Keratinocyte (primary cell): ENCODE data around the gene SPTBN1. TPM values are rescaled to one million over a fixed set of nuclear protein-coding genes. Genes with fewer than 3 reads are reported as not detected.

Experiments
- DNase-seq: peaks from one replicate; pipeline ENCODE4 v3.0.0-alpha.2; 2011; ENCODE audit warnings: low read depth, missing footprints, low spot score
- FAIRE-seq: peaks from 2 replicates; lab custom pipeline; 2011; peaks lifted over from hg19 to GRCh38; lab: Jason Lieb, UNC
- H2AFZ ChIP-seq: 2 replicates; pipeline ENCODE4 v1.6.0; 2012; ENCODE audit warnings: low read length, control low read depth, inconsistent platforms; ENCODE audit not compliant: control insufficient read depth
- H3K27ac ChIP-seq: 2 replicates; pipeline ENCODE4 v1.5.1; 2011; ENCODE audit warnings: low read length; ENCODE audit not compliant: control insufficient read depth, insufficient read depth
- H3K27me3 ChIP-seq: 3 replicates; pipeline ENCODE4 v1.6.0; 2011; ENCODE audit warnings: low read length; ENCODE audit not compliant: control insufficient read depth, insufficient read depth; ENCODE audit errors: extremely low read depth
- H3K36me3 ChIP-seq, 2 experiments: 2 replicates in 1 of 2; 3 replicates in 1 of 2; pipeline ENCODE4 v1.5.1; 2011; ENCODE audit warnings: low read length in 2 of 2, mild to moderate bottlenecking in 1 of 2; ENCODE audit not compliant: control insufficient read depth in 2 of 2, insufficient read depth in 2 of 2; ENCODE audit errors: extremely low read depth in 1 of 2
- H3K4me1 ChIP-seq: 3 replicates; pipeline ENCODE4 v1.5.1; 2011; ENCODE audit warnings: low read length; ENCODE audit not compliant: control insufficient read depth, insufficient read depth; ENCODE audit errors: extremely low read depth
- H3K4me2 ChIP-seq: 3 replicates; pipeline ENCODE4 v1.6.0; 2011; ENCODE audit warnings: low read depth, low read length; ENCODE audit not compliant: control insufficient read depth, insufficient read depth; ENCODE audit errors: extremely low read depth
- H3K4me3 ChIP-seq, 3 experiments: fragments of 200-600 bp in 1 of 3; sonication (generic) in 1 of 3; 2 replicates in 2 of 3; 3 replicates in 1 of 3; pipeline ENCODE4 v1.5.1; 2011 to 2016; ENCODE audit warnings: low read length in 3 of 3, mild to moderate bottlenecking in 3 of 3, control low read depth in 2 of 3, inconsistent platforms in 1 of 3, low read depth in 1 of 3, mixed read lengths in 1 of 3, mixed run types in 1 of 3, moderate library complexity in 1 of 3; ENCODE audit not compliant: control insufficient read depth in 2 of 3, insufficient read depth in 2 of 3; ENCODE audit errors: extremely low read depth in 1 of 3
- H3K79me2 ChIP-seq: 2 replicates; pipeline ENCODE4 v1.6.0; 2012; ENCODE audit warnings: low read length; ENCODE audit not compliant: control insufficient read depth, insufficient read depth
- H3K9ac ChIP-seq: 3 replicates; pipeline ENCODE4 v1.6.0; 2011; ENCODE audit warnings: low read length; ENCODE audit not compliant: control insufficient read depth, insufficient read depth; ENCODE audit errors: extremely low read depth
- H3K9me1 ChIP-seq: 3 replicates; pipeline ENCODE4 v1.6.0; 2011; ENCODE audit warnings: low read length; ENCODE audit not compliant: control insufficient read depth, insufficient read depth; ENCODE audit errors: extremely low read depth
- H3K9me3 ChIP-seq: 2 replicates; pipeline ENCODE4 v1.5.1; 2012; ENCODE audit warnings: low read depth, low read length; ENCODE audit not compliant: control insufficient read depth
- H4K20me1 ChIP-seq: 3 replicates; pipeline ENCODE4 v1.6.0; 2011; ENCODE audit warnings: low read length; ENCODE audit not compliant: control insufficient read depth, insufficient read depth; ENCODE audit errors: extremely low read depth
- CTCF ChIP-seq, 3 experiments: IDR thresholded peaks in 1 of 3; conservative IDR thresholded peaks in 1 of 3; optimal IDR thresholded peaks in 1 of 3; 2 replicates in 2 of 3; 3 replicates in 1 of 3; pipeline versions ENCODE3 to v1.5.1; 2011; ENCODE audit warnings: low read length in 3 of 3, mild to moderate bottlenecking in 3 of 3, moderate library complexity in 2 of 3, control low read depth in 1 of 3, inconsistent platforms in 1 of 3; ENCODE audit not compliant: insufficient read depth in 2 of 3; ENCODE audit errors: extremely low read depth in 1 of 3
- EZH2 ChIP-seq: IDR thresholded peaks from one replicate; pipeline ENCODE4 v1.6.1; 2012; ENCODE audit warnings: inconsistent platforms, mild to moderate bottlenecking, low read length, moderate library complexity
- dilution Hi-C: fragments of 300-500 bp; cut with MboI; formaldehyde crosslinking; loops from one replicate; pipeline ENCODE4 v1.7.0; 2020; ENCODE audit warnings: low sequenced_read_pairs; ENCODE audit not compliant: extremely low pct_ligation_motif_present
- polyA plus RNA-seq, 5 experiments: library from polyadenylated mRNA; depleted of rRNA in 3 of 5; stranded (reverse) in 3 of 5; stranded (forward) in 1 of 5; unstranded in 1 of 5; fragments of >200 nt; gene quantifications; 1 replicate in 1 of 5; 2 replicates in 3 of 5; 3 replicates in 1 of 5; pipeline versions ENCODE4 v1.2.1 to v1.2.3, GENCODE V29; 2011 to 2012; ENCODE audit warnings: missing spikeins in 2 of 5, low read depth in 1 of 5, low replicate concordance in 1 of 5

The SPTBN1 gene
- polyA plus RNA-seq, 1 donor (not counting 4 experiments of a cell fraction or from before 2014, with no cell fraction given) = 40.0 TPM

- no peak for DNase-seq
- Histone ChIP-seq H3K27me3 (no peaks in the 10 kb centered on the region), H3K36me3 (peaks cover 0 to 5% of the 10 kb centered on the region in 2 experiments), H3K9ac (no peak overlapping the region), H2AFZ (no peak overlapping the region), H3K27ac (no peak overlapping the region), H3K4me2 (no peak overlapping the region), H3K79me2 (no peaks in the 10 kb centered on the region), H3K9me3 (no peaks in the 10 kb centered on the region), H3K4me3 (no peak overlapping the region), H3K4me1 (peaks cover 38% of the 10 kb centered on the region), H3K9me1 (no peaks in the 10 kb centered on the region), H4K20me1 (no peaks in the 10 kb centered on the region)
- dilution Hi-C loops = no loop called here
- no peak for FAIRE-seq
- TF ChIP-seq CTCF (optimal IDR thresholded peaks at IDR 0.05 in 1 of 3, IDR thresholded peaks at IDR 0.05 in 1 of 3, conservative IDR thresholded peaks at IDR 0.05 in 1 of 3; ENCODE audit: extremely low read depth in 1 of 3, insufficient read depth in 2 of 3, low read length in 3 of 3) = no peak
- TF ChIP-seq EZH2 = no peak
Measured at GRCh38 chr2:54529935-54530334, 73.8 kb downstream of the SPTBN1 start.

DNA sequence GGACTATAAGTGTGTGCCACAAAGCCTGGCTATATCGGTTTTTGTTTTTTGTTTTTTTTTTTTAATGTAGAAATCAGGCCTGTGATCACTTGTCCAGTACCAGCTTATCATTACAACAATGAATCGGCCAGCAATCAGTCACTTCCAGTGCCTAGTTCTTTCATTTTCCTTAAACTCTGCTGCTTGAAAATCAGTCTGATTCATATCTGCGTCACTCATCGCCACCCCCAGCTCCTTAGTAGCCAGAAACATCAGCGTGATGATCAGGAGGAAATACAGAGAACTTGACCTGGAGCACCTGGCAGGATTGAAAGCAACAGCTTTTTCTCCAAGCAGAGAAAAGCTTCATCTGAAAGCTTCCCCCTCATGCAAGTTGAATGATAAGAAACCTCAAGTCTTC lies 75.4 kb downstream of the SPTBN1 start:
- Histone ChIP-seq H3K36me3 (peaks cover 0 to 3% of the 10 kb centered on the region in 2 experiments), H4K20me1 (no peaks in the 10 kb centered on the region), H2AFZ (no peak overlapping the region), H3K27me3 (no peaks in the 10 kb centered on the region), H3K4me2 (peak overlapping the region; percentile 74), H3K79me2 (no peaks in the 10 kb centered on the region), H3K9me3 (no peaks in the 10 kb centered on the region), H3K9me1 (no peaks in the 10 kb centered on the region), H3K9ac (peak overlapping the region; percentile 53), H3K4me3 (no peak overlapping the region), H3K4me1 (peaks cover 37% of the 10 kb centered on the region), H3K27ac (peak overlapping the region; percentile 97)
- TF ChIP-seq CTCF (optimal IDR thresholded peaks at IDR 0.05 in 1 of 3, IDR thresholded peaks at IDR 0.05 in 1 of 3, conservative IDR thresholded peaks at IDR 0.05 in 1 of 3; ENCODE audit: extremely low read depth in 1 of 3, insufficient read depth in 2 of 3, low read length in 3 of 3) (no peak), EZH2 (no peak)
- DNase-seq (no peak), FAIRE-seq (peak; percentile 89)
- dilution Hi-C loops = no loop called here
